Lower leg skin (tissue), 3 donors: ENCODE results near the gene CDK11A.
"Not testable (repeated sequence)": the region's sequence is repeated elsewhere in the genome, so short reads cannot be mapped to it uniquely, and the experiment has no call there.

Experiments
- POLR2A ChIP-seq, 2 donors: fragments of 450-650 bp; IDR thresholded peaks; one replicate each; pipeline ENCODE4 v1.6.1; 2016 to 2017; ENCODE audit warnings: antibody characterized with exemption in 2 of 2, mild to moderate bottlenecking in 1 of 2, moderate library complexity in 1 of 2
- TF ChIP-seq, protein P1 (sequence below), 3 donors: fragments of 450-650 bp; IDR thresholded peaks; one replicate each; pipeline ENCODE4 v1.5.1; 2016; ENCODE audit warnings: antibody characterized with exemption in 3 of 3, mild to moderate bottlenecking in 3 of 3, moderate library complexity in 2 of 3

DNA sequence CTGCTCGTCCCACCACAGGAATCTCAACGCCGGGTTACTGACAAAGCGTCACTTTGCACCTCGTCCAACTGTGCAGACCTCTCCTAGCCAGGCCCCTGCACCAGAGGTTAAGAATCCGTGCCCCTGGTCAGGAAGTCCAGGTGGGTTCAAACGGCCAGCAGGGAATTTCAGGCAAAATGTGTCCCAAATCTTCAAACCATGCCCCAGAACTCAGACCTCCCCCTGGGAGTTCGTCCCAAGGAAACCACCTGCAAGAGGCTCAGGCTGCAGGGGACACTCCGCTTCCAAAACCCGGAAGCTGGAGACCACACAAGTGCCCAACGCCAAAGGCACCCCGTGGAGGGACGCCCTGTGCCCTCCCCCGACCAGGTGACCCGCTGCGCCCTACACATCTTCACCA, 32.7 kb downstream of the CDK11A start:
- TF ChIP-seq, protein P1, sequence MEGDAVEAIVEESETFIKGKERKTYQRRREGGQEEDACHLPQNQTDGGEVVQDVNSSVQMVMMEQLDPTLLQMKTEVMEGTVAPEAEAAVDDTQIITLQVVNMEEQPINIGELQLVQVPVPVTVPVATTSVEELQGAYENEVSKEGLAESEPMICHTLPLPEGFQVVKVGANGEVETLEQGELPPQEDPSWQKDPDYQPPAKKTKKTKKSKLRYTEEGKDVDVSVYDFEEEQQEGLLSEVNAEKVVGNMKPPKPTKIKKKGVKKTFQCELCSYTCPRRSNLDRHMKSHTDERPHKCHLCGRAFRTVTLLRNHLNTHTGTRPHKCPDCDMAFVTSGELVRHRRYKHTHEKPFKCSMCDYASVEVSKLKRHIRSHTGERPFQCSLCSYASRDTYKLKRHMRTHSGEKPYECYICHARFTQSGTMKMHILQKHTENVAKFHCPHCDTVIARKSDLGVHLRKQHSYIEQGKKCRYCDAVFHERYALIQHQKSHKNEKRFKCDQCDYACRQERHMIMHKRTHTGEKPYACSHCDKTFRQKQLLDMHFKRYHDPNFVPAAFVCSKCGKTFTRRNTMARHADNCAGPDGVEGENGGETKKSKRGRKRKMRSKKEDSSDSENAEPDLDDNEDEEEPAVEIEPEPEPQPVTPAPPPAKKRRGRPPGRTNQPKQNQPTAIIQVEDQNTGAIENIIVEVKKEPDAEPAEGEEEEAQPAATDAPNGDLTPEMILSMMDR (IDR thresholded peaks at IDR 0.05) = not testable (repeated sequence)
- TF ChIP-seq POLR2A (IDR thresholded peaks at IDR 0.05) = not testable (repeated sequence)
